SU-DHL-6 (cell line): ENCODE results near the gene GRID2.

Source experiments
- CTCF ChIP-seq: fragments of 200-600 bp; sonication (generic); IDR thresholded peaks from one replicate; pipeline ENCODE4 v1.5.1; 2017; ENCODE audit warnings: antibody characterized with exemption, mild to moderate bottlenecking, low read length, moderate library complexity; ENCODE audit not compliant: insufficient read depth, poor library complexity, severe bottlenecking
- EZH2phosphoT487 ChIP-seq: fragments of 200-600 bp; sonication (generic), shearing (Covaris generic); conservative IDR thresholded peaks from 2 replicates; pipeline ENCODE4 v1.6.1; 2018; ENCODE audit warnings: mild to moderate bottlenecking, antibody characterized with exemption, low read length, moderate library complexity, mixed read lengths

- TF ChIP-seq CTCF (no peak), EZH2phosphoT487 (no peak)
Observed at GRCh38 chr4:93384887-93385286, 1081.1 kb downstream of the GRID2 start.
